Spinal cord (tissue), 10 donors: Measurements from ENCODE around the gene ZNF99. TPM values are rescaled to one million over a fixed set of nuclear protein-coding genes. Genes with fewer than 3 reads are reported as not detected.
"Not testable (repeated sequence)": the region's sequence is repeated elsewhere in the genome, so short reads cannot be mapped to it uniquely, and the experiment has no call there.

Source experiments
- DNase-seq, 6 donors: peaks; one replicate each; pipeline versions ENCODE4 v3.0.0 to v3.0.0-alpha.2; 2013 to 2015; ENCODE audit warnings: low spot score in 6 of 6, low read depth in 4 of 6
- H3K27ac ChIP-seq: one replicate; pipeline ENCODE4 v1.5.1; 2013; ENCODE audit warnings: low read depth, low read length, control low read depth
- H3K27me3 ChIP-seq: one replicate; pipeline ENCODE4 v1.6.1; 2013; ENCODE audit warnings: low read length; ENCODE audit not compliant: control insufficient read depth, insufficient read depth
- H3K36me3 ChIP-seq: one replicate; pipeline ENCODE4 v1.6.1; 2013; ENCODE audit warnings: low read length; ENCODE audit not compliant: control insufficient read depth, insufficient read depth
- H3K4me1 ChIP-seq: one replicate; pipeline ENCODE4 v1.6.1; 2013; ENCODE audit warnings: low read length; ENCODE audit not compliant: control insufficient read depth, insufficient read depth
- H3K4me3 ChIP-seq: one replicate; pipeline ENCODE4 v1.5.1; 2013; ENCODE audit warnings: low read depth, low read length, control low read depth
- H3K9me3 ChIP-seq: one replicate; pipeline ENCODE4 v1.6.1; 2013; ENCODE audit warnings: low read length; ENCODE audit not compliant: control insufficient read depth, insufficient read depth
- WGBS: methylation state at CpG from one replicate; pipeline ENCODE4 v1.1.5; 2013; ENCODE audit warnings: missing lambda C conversion rate; ENCODE audit not compliant: insufficient coverage; 5-methylcytosine and 5-hydroxymethylcytosine counted together
- polyA plus RNA-seq, 2 donors: library from polyadenylated mRNA; unstranded; fragments of 120-200 nt; gene quantifications; one replicate each; pipeline ENCODE4 v1.2.1, GENCODE V29; 2013; ENCODE audit not compliant: insufficient read length in 2 of 2
- small RNA-seq: library from RNA; depleted of rRNA; stranded (forward); fragments of <200 nt; gene quantifications from one replicate; pipeline ENCODE3, GENCODE V24; 2014; ENCODE audit warnings: low replicate concordance
- total RNA-seq, 2 donors: library from RNA; depleted of rRNA in 1 of 2; stranded (reverse); fragments of 120-200 nt in 1 of 2; fragments of >200 nt in 1 of 2; gene quantifications; one replicate each; pipeline versions ENCODE4 v1.2.3 to v1.2.4, GENCODE V29; 2013 to 2014
- donor health status: healthy.

The ZNF99 gene
- total and polyA plus RNA-seq, 4 donors = 0.26 to 0.72 (median 0.41) TPM

DNA sequence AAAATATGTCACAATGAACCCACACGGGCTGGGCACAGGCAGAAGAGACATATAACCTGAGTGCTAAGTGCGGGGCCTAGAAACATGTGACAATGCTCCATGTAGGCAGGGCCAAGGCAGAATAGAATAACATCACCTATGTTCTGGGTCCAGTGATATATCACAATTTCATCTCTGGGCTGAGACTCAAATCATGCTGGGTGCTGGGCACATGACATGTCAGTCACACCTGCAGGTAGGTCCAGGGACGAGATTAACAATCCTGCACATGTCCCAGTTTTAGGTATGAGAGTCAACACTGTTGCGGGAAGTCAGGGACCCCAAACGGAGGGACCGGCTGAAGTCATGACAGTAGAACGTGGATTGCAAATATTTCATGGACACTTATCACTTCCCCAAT, 50.3 kb downstream of the ZNF99 start:
- Histone ChIP-seq H3K27ac (no peak overlapping the region), H3K9me3 (peaks cover 4% of the 10 kb centered on the region), H3K4me1 (no peaks in the 10 kb centered on the region), H3K4me3 (no peak overlapping the region), H3K27me3 (no peaks in the 10 kb centered on the region), H3K36me3 (no peaks in the 10 kb centered on the region)
- 50% methylated on average over 4 of the region's 7 CpGs for WGBS
- DNase-seq = no peak

GRCh38 chr19:22728214-22728613, 55.7 kb downstream of the ZNF99 start:
- not testable (repeated sequence) for H3K27me3 ChIP-seq, H3K4me3 ChIP-seq, DNase-seq, H3K4me1 ChIP-seq, H3K27ac ChIP-seq, H3K36me3 ChIP-seq, H3K9me3 ChIP-seq
- 76% methylated on average over 2 of the region's 4 CpGs for WGBS

DNA sequence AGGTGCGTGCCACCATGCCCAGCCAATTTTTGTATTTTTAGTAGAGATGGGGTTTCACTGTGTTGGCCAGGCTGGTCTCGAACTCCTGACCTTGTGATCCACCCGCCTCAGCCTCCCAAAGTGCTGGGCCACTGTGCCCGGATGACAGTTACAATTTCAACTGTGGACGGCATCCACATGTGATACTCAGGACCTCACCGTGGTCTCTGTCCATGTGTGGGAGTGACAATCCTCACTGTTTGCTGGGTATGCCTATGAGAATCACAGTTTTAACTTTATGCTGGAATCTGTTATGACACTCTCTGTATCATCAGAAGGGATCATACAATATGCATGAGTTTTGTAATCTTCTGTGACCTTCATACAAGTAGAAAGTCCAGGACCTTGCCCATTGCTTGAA, 62.4 kb downstream of the ZNF99 start:
- not testable (repeated sequence) for DNase-seq, H3K4me3 ChIP-seq, H3K27me3 ChIP-seq, H3K27ac ChIP-seq, H3K36me3 ChIP-seq, H3K9me3 ChIP-seq, H3K4me1 ChIP-seq
- WGBS = 92% methylated on average over 5 of the region's 6 CpGs

GRCh38 chr19:22708983-22709382, 75.0 kb downstream of the ZNF99 start:
- H3K4me1 ChIP-seq = no peaks in the 10 kb centered on the region
- 16% methylated on average over 27 of the region's 27 CpGs for WGBS
- H3K4me3 ChIP-seq = no peak overlapping the region
- H3K36me3 ChIP-seq = no peaks in the 10 kb centered on the region
- H3K27me3 ChIP-seq = no peaks in the 10 kb centered on the region
- H3K27ac ChIP-seq = no peak overlapping the region
- peaks cover 1% of the 10 kb centered on the region for H3K9me3 ChIP-seq
- no peak for DNase-seq

GRCh38 chr19:22703096-22703495, 80.9 kb downstream of the ZNF99 start:
- not testable (repeated sequence) for H3K36me3 ChIP-seq, H3K4me3 ChIP-seq, H3K9me3 ChIP-seq, DNase-seq, H3K27ac ChIP-seq, H3K4me1 ChIP-seq, H3K27me3 ChIP-seq
- 94% methylated on average over 23 of the region's 28 CpGs for WGBS

DNA sequence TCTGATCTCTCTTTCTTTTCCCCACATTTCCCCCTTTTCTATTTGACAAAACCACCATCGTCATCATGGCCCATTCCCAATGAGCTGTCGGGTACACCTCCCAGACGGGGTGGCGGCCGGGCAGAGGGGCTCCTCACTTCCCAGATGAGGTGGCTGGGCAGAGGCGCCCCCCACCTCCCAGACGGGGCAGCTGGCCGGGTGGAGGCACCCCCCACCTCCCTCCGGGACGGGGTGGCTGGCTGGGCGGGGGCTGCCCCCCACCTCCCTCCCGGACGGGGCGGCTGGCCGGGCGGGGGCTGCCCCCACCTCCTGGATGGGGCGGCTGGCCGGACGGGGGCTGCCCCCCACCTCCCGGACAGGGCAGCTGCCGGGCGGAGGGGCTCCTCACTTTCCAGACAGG, 81.3 kb downstream of the ZNF99 start:
- not testable (repeated sequence) for H3K9me3 ChIP-seq, H3K4me1 ChIP-seq, H3K27ac ChIP-seq, DNase-seq, H3K27me3 ChIP-seq, H3K4me3 ChIP-seq, H3K36me3 ChIP-seq
- WGBS = 83% methylated on average over 16 of the region's 22 CpGs

Small RNA genes lying within 50 kb of the gene (small RNA-seq; reads per million reads assigned to genes)
- gene AC008626.1 (not detected), gene AC008626.2 (not detected)

Other genes with a start within 250 kb of the ZNF99 start
- gene ZNF492, start 149.8 kb downstream of the ZNF99 start, total RNA-seq = 1 to 10 TPM; 1.6 to 1.8 TPM
- 1 to 10 TPM; 1.0 to 1.5 TPM for gene ZNF492, start 149.8 kb downstream of the ZNF99 start, polyA plus RNA-seq
- not detected for gene ZNF723, start 48.1 kb upstream of the ZNF99 start, total RNA-seq
- gene ZNF723, start 48.1 kb upstream of the ZNF99 start, polyA plus RNA-seq = under 1 TPM in 1 of 2 donors, not detected in 1; 0.20 TPM
- gene ZNF728, start 219.0 kb upstream of the ZNF99 start, total RNA-seq = 1 to 10 TPM in 1 of 2 donors, under 1 TPM in 1; 0.33 to 1.4 TPM
- under 1 TPM; 0.14 to 0.36 TPM for gene ZNF728, start 219.0 kb upstream of the ZNF99 start, polyA plus RNA-seq